Lower leg skin (tissue), 3 donors: Measurements from ENCODE around the gene MYH15.

Experiments used
- CTCF ChIP-seq, 3 donors: fragments of 450-650 bp; IDR thresholded peaks; one replicate each; pipeline ENCODE4 v1.5.1; 2016; ENCODE audit warnings: antibody characterized with exemption in 3 of 3, mild to moderate bottlenecking in 3 of 3, moderate library complexity in 2 of 3
- POLR2A ChIP-seq, 2 donors: fragments of 450-650 bp; IDR thresholded peaks; one replicate each; pipeline ENCODE4 v1.6.1; 2016 to 2017; ENCODE audit warnings: antibody characterized with exemption in 2 of 2, mild to moderate bottlenecking in 1 of 2, moderate library complexity in 1 of 2

- TF ChIP-seq CTCF (IDR thresholded peaks at IDR 0.05) (no peak), POLR2A (IDR thresholded peaks at IDR 0.05) (no peak)
Measured at GRCh38 chr3:108380128-108380795, 130.1 kb downstream of the MYH15 start.
